IPS-18c (cell line): ENCODE results near the gene ATP11A.
"Not testable (repeated sequence)": the region's sequence is repeated elsewhere in the genome, so short reads cannot be mapped to it uniquely, and the experiment has no call there.

Source experiments
- H3K4me3 ChIP-seq: 2 replicates; pipeline ENCODE4 v1.7.0; 2013; ENCODE audit warnings: low read depth, mild to moderate bottlenecking, low read length, moderate library complexity; ENCODE audit not compliant: insufficient read depth
- H3K9me3 ChIP-seq: one replicate; pipeline ENCODE4 v1.6.1; 2013; ENCODE audit warnings: mild to moderate bottlenecking, low read length, moderate library complexity; ENCODE audit not compliant: control insufficient read depth, insufficient read depth

Gene ATP11A

DNA sequence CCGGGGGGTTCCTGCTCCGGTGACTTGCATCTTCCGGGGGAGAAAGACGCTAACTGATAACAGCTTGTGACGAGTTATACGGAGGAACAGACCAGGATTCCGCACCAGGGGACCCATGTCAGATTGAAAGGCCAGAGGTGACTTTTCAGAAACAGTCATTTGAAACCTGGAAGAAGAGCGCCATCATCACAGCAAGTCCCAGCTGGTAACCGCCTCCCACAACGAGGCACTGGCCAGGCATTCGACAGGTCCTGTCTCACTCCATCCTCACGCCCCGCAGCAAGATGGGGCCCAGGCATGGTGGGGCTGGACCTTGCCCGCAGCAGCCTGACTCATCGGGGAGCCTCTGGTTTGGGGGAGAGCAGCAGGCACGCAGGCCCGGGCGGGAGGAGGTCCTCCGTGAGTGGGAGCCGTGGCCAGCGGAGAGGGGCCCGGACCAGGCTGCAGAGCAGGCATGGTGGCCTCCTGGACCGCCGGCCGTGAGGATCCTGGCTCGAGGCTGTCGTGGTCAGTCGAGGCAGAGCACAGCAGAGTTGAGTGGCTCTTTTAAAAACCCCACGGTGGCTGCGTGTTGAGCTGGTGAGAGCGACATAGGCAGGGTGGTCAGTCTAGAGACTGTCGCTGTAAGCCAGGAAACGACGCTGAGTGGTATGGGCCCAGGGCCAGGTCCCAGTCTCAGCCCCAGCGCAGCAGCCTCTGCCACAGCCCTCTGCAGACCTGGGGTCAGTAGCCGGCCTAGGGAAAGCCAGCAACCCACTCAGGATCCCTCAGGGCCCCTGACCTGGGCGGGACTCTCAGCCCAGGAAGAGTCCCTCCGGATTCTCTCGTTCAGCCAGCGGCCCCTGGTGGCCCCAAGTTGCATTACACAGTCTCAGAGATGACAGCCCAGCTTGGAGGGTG, 184.3 kb downstream of the ATP11A start:
- H3K4me3 ChIP-seq: no peak overlapping the region
- peaks cover 2% of the 10 kb centered on the region for H3K9me3 ChIP-seq

DNA sequence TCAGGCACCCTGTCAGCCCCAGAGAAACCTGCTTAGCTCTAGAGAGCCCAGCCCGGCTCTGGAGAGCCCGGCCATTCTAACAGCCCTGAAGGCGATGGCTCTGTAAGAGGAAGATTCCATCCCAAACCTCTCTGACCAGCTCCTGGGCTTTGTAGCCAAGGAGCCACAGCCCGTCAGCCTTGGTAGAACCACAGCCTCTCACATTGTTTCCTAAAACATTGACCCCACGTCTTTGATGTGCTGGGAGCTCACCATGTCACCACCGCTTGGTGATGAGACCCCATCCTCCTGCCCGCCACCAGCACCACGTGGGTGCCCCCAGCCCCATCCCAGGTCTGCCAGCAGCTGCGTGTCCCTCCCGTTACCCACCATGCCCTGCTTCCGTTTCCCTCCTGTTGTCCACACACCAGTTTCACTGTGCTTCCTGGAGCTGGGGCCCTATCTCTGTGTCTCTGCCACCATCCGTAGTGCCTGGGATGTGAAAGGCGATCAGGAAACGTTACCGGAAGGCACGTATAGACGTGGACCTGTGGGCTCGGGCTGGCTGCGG, 185.0 kb downstream of the ATP11A start:
- peaks cover 2% of the 10 kb centered on the region for H3K9me3 ChIP-seq
- no peak overlapping the region for H3K4me3 ChIP-seq

DNA sequence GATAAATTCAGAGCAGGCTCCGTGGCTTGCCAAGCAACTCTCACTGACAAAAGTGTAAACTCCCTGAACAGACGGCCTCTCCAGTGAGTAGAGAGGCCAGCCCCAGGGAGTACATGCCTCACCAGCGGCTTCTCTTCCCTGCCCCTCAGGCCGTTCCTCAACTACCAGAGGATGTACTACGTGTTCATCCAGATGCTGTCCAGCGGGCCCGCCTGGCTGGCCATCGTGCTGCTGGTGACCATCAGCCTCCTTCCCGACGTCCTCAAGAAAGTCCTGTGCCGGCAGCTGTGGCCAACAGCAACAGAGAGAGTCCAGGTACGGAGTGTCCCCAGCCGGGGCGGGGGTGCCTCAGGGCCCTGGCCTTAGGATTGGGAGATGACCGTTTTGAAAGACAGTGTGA, 185.8 kb downstream of the ATP11A start:
- Histone ChIP-seq H3K9me3 (no peaks in the 10 kb centered on the region), H3K4me3 (no peak overlapping the region)

DNA sequence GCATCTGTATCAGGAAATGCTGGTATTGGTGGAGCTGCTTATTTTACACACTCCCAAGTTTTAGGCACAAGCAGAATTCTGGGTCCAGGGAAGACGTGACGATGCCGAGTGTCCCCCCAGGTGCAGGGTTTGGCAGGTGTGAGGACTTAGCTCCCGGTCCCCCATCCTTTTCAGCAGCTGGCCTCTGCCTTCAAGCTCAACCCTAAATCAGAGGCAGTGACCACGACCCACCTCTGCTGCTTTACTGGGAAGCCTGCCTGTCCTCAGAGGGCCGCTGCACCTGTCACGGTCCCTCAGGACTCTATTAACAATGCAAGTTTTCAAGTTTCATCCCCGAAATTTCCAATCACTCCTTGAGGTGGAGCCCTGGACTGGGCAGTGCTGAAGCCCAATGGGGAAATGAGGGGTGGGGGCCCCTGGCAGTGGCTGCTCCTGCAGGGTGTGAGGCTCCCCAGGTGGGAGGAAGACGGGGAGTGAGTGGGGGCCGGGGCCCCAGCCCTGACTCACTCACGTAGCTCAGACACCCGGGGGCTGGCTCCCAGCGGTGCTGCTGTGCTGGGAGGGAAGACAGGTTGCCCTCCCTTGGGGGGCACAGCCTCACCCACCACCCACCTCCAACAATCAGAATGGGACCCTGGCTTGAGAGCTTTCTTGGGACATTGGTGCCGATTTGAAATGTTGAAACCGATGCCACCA, 186.6 kb downstream of the ATP11A start:
- no peaks in the 10 kb centered on the region for H3K9me3 ChIP-seq
- no peak overlapping the region for H3K4me3 ChIP-seq

DNA sequence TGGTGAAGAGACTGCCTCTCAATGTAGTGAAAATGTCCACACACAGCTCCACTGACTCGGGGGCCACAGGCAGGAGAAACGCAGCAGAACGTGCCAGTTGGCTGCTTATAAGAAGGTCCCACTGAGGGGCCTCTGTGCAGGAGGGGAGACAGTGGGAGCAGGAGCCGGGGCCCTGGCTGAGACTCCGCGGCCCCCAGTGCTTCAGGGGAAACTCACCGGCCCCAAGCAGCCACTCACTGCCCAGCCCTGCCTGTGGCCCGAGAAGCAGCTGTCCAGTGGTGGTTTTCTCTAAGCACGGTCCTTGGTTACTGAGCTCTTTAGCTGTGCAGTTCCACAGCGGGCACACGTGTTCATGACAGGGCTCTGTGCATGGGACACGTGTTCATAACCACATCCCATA, 187.2 kb downstream of the ATP11A start:
- H3K9me3 ChIP-seq: no peaks in the 10 kb centered on the region

DNA sequence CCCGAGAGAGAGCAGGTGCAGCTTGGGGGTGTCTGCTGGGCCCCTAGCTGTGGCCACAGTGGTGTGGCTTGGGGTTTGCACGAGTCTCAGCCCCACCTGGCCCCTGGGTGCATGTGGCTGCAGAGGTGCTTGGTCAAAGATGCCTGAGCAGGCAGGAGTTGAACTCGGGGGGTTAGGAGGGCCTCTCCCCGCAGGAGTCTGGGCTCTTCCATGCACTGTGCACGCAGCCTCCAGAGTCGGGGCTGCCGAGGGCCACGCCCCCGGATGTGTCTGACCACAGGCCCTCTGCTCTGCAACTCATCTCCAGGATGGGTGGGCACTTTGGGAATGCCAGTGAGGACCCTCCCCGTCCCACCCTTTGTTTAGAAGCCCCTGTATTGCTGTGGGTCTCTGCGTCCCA, 187.7 kb downstream of the ATP11A start:
- Histone ChIP-seq H3K9me3 (no peaks in the 10 kb centered on the region), H3K4me3 (no peak overlapping the region)

More for the DNA sequence above, 187.2 kb downstream of the ATP11A start:
- no peak overlapping the region for H3K4me3 ChIP-seq

DNA sequence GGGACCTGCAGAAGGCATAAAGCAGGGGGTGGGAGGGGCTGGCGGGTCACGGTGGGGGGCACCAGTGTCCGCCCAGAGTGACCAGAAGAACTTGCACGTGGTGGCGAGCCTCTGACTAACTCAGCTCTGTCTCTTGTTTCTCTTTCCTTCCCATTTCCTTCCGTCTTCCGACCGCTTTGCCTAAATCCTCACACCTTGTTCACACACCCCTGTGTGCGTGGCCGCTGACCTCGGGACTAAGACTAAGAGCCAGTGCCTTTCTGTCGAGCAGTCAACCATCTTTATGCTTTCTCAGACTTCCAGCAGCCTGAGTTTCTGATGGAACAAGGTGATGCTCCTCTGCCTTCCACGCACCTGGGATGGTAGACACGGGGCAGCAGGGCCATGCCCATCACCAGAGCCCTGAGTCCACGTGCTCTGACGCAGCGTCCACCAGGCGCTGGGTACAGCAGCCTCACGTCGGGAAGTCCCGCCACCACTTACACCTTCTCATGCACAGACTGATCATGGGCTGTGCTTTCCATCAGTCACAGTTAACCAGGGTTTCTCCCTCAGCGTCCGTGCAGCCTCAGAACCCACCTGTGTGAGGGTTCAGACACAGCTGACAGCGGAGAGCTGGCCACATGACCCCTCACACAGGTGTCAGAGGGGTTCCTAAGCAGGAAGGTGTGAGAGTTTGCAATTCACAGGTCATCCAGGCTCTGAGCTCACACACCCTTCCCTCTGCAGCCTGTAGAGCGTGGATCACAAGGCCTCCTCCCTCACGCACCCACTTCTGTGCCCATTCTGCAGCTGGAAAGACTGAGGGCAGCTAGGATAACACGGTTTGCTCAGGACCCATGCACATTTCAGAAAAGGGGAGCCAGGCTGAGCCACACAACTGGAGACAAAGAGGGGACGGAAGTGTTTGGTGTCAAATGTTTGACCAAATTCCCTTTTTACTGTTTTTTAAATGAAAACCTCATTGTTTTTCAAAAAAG, 188.4 kb downstream of the ATP11A start:
- Histone ChIP-seq H3K9me3 (no peaks in the 10 kb centered on the region), H3K4me3 (no peak overlapping the region)

DNA sequence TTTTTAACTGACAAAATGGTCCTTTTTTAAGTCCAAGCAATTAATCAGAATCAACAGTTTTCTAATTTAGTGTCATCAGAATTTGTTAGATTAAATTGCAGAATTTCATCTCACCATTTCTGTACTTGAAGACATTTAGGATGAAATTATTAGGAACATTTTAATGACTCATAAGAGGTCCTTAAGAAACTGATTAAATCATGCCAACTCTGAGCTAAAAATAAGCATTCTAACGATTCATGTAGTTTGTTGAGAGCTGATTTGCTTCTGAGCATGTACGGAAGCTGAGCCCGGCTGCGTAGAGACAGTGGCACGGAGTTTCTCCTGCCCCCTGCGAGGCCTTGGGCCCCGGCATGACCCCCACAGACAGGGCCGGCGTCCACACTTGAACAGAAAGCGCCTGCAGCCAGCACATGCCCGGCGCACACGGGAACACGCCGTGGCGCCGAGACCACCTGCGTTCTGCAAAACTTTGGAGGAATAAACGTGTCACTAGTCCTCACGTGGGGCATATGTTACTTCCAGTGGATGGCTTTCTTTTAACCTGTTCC, 189.5 kb downstream of the ATP11A start:
- Histone ChIP-seq H3K9me3 (no peaks in the 10 kb centered on the region), H3K4me3 (no peak overlapping the region)

DNA sequence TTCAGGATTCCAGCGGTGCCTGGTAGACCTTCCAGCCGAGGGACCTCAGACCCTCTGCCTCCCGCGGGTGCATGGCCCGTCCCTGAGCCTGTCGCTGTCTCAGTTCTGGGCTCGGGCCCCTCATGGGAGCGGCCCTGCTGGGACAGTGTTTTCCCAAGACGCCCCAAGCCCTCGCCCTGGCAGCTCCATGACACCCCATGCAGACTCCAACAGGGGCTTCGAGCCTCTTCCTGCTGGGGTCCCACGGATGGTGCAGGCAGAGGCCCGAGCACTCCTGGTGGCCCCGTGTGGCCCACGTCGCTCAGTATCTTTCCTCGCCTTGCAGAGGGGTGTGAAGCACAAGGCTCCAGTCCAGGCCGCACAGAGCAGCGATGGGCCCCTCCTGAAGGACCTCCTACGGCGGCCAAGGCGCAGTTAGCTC, 190.4 kb downstream of the ATP11A start:
- H3K4me3 ChIP-seq: no peak overlapping the region
- H3K9me3 ChIP-seq: no peaks in the 10 kb centered on the region

DNA sequence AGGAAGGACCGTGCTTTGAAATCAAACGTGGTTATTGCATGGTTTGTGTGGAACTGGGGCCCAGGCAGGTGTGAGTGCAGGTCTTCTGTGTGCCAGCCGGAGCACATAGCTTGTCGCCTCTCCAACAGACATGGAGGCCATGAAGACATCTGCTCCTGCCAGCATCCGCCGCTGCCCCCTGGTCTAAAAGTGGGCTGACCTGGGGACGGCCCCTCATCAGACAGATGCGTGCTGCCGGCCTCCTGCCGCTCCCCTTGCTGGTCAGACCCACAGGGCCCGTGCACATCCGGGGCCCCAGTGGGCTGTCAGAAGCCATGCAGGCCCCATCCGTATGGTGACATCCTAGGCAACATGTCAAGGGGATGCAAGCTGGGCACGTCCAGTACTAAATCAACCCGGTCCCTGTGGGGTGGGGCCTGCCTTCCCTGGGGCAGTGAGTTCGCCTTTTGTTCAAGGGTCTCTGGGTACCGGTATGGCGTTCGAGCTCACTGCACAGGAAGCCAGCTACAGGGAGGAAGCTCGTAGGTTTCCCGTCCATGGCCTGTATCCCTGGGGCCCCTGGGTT, 191.2 kb downstream of the ATP11A start:
- Histone ChIP-seq H3K4me3 (no peak overlapping the region), H3K9me3 (no peaks in the 10 kb centered on the region)

DNA sequence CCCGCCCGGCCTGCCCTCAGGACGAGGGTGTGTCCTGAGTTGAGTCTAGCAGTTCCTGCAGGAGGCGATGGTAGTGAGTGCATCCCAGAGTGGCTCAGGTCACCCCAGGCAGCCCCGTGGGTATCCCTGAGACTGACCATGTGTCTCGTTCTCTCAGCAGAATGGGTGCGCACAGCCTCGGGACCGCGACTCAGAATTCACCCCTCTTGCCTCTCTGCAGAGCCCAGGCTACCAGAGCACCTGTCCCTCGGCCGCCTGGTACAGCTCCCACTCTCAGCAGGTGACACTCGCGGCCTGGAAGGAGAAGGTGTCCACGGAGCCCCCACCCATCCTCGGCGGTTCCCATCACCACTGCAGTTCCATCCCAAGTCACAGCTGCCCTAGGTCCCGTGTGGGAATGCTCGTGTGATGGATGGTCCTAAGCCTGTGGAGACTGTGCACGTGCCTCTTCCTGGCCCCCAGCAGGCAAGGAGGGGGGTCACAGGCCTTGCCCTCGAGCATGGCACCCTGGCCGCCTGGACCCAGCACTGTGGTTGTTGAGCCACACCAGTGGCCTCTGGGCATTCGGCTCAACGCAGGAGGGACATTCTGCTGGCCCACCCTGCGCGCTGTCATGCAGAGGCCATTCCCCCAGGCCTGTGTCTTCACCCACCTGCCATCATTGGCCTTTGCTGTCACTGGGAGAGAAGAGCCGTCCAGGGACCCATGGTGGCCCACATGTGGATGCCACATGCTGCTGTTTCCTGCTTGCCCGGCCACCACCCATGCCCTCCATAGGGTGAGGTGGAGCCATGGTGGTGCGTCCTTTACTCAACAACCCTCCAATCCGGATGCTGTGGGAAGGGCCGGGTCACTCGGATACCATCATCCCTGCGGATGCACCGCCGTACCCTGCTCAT, 192.1 kb downstream of the ATP11A start:
- no peak overlapping the region for H3K4me3 ChIP-seq

DNA sequence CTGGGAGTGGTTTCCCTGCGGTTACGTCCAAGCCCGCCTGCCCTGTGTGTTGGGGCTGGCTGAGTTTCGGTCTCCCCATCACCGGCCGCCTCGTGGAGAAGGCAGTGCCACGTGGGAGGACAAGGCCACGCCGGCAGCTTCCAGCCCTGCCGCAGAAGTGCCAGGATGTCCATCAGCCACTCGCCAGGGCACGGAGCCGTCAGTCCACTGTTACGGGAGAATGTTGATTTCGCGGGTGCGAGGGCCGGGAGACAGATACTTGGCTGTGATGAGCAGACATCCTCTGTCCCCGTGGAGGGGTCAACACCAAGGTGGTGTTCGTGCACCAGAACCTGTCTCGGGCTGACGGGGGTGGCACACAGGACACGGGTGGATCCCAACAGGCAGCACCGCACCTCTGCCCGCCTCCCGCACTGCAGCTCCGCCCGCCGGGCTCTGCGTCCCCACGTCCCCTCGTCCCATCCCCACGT, 192.8 kb downstream of the ATP11A start:
- H3K4me3 ChIP-seq: no peak overlapping the region
- no peaks in the 10 kb centered on the region for H3K9me3 ChIP-seq

More for the DNA sequence above, 192.1 kb downstream of the ATP11A start:
- no peaks in the 10 kb centered on the region for H3K9me3 ChIP-seq

DNA sequence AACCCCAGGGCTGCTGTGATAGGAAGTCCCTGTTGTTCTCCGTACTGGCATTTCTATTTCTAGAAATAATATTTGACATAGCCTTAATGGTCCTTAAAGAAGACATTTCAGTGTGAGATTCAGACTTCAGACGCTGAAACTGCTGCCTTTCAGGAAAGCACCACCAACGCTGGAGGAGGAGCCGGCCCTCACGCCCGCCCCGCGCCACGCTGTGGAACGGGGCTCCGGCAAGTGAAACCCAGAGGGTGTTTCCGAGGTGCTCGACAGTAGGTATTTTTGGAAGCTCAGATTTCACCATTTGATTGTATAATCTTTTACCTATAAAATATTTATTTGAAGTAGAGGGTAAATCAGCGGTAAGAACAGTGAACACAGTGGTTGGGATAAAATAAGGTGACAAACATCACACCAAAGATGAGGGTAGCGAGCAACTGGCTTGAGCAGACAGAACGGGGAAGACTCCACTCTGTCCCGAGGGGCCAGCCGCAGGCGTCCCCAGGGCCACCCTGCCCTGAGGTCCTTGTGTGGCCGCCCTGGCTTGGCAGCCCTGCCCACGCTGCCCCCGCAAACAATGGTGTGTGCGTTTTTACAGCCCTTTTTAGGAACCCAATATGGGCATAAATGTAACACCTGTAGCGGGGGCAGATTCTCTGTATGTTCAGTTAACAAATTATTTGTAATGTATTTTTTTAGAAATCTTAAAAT, 193.6 kb downstream of the ATP11A start:
- Histone ChIP-seq H3K4me3 (no peak overlapping the region), H3K9me3 (peaks cover 3% of the 10 kb centered on the region)

DNA sequence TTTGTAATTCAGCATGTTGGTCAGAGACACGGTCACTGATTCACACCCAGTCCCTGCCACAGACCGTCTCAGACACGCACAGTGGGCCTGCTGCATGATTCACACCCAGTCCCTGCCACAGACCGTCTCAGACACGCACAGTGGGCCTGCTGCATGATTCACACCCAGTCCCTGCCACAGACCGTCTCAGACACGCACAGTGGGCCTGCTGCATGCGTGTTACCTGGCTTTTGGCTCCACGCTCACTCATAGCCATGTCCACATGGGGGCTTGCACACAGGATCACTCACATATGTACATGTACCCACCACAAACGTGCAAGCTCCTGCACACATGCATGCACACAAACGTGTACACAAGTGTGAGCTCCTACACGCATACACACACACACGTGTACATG, 194.9 kb downstream of the ATP11A start:
- H3K4me3 ChIP-seq, H3K9me3 ChIP-seq: not testable (repeated sequence)

DNA sequence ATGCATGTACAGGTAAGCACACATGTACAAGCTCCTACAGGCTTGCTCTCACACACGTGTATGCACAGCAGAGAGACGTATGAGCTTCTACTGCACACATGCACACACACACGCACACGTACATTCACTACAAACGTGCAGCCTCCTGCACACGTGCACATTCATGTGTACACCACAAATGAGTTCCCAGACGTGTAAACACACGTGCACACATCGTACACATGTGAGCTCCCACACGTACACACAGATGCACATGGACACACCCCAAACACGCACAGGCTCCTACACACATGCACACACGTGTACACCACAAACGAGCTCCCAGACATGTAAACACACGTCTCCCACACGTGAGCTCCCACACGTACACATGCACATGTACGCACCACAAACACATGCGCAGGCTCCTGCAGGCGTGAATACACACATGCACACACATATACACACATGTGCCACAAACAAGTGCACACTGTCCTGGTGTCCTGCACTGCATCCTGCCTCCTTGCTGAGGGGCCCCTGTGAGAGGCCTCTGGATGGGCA, 195.5 kb downstream of the ATP11A start:
- H3K9me3 ChIP-seq: peaks cover 3% of the 10 kb centered on the region

More for the DNA sequence above, 195.5 kb downstream of the ATP11A start:
- no peak overlapping the region for H3K4me3 ChIP-seq
